ENCODE results near the gene KCNK3.
A peak's percentile ranks its signal among the peaks of the same experiment; 100 is the strongest.
"Not testable (repeated sequence)": the region's sequence is repeated elsewhere in the genome, so short reads cannot be mapped to it uniquely, and the experiment has no call there.

KCNK3 gene

GRCh38 chr2:26760991-26761390 lies 68.5 kb downstream of the KCNK3 start:
- not testable (repeated sequence) for DNase-seq

GRCh38 chr2:26763019-26763418 lies 70.5 kb downstream of the KCNK3 start:
- no peak for DNase-seq

- DNase-seq, result no peak
Observed at GRCh38 chr2:26764078-26764887, 71.8 kb downstream of the KCNK3 start, which contains the start of gene SLC35F6. Gene SLC35F6, plus strand, starts transcription at chr2:26764284. Its CDS starts 66 bp downstream, at chr2:26764350.

- DNase-seq, result no peak
Observed at GRCh38 chr2:26764906-26765305, 72.4 kb downstream of the KCNK3 start.

GRCh38 chr2:26765475-26766200 lies 73.1 kb downstream of the KCNK3 start:
- DNase-seq, result no peak

GRCh38 chr2:26767129-26767528 lies 74.6 kb downstream of the KCNK3 start:
- no peak for DNase-seq

- no peak for DNase-seq
Observed at GRCh38 chr2:26767894-26768487, 75.5 kb downstream of the KCNK3 start.

- DNase-seq, result no peak
Observed at GRCh38 chr2:26768759-26769088, 76.2 kb downstream of the KCNK3 start.

GRCh38 chr2:26769089-26769761 lies 76.7 kb downstream of the KCNK3 start:
- DNase-seq, result no peak

- no peak for DNase-seq
Observed at GRCh38 chr2:26770986-26771586, 78.6 kb downstream of the KCNK3 start.

- DNase-seq, result peak; percentile 99
Observed at GRCh38 chr2:26772064-26773001, 79.8 kb downstream of the KCNK3 start.

GRCh38 chr2:26776195-26776800 lies 83.8 kb downstream of the KCNK3 start:
- DNase-seq, result no peak

- DNase-seq, result no peak
Observed at GRCh38 chr2:26778098-26778497, 85.6 kb downstream of the KCNK3 start.

GRCh38 chr2:26778507-26778906 lies 86.0 kb downstream of the KCNK3 start:
- no peak for DNase-seq

- DNase-seq, result no peak
Observed at GRCh38 chr2:26780203-26780760, 87.8 kb downstream of the KCNK3 start.

All from NCI-H524 treated with DMSO at 0.1 percent for 48 hours (cell line).